H1 (cell line): ENCODE data around the gene CSDE1. TPM values are rescaled to one million over a fixed set of nuclear protein-coding genes. Genes with fewer than 3 reads are reported as not detected.

Experiments
- CTCF ChIA-PET: fragments of 300-600 bp; sonication (Branson Sonifier 250); formaldehyde crosslinking; loops from one replicate; lab custom pipeline; 2021; ENCODE audit not compliant: partially characterized antibody; lab: Charles Lee
- POLR2A ChIA-PET: fragments of 300-600 bp; sonication (Branson Sonifier 250); formaldehyde crosslinking; loops from one replicate; lab custom pipeline; 2021; ENCODE audit warnings: inconsistent platforms; ENCODE audit not compliant: partially characterized antibody; lab: Charles Lee
- DNase-seq, 2 experiments: peaks; one replicate each; pipeline versions ENCODE4 v3.0.0 to v3.0.0-alpha.2; 2010 to 2022; ENCODE audit warnings: low spot score in 2 of 2, low read depth in 1 of 2, mixed read lengths in 1 of 2
- FAIRE-seq: peaks from 2 replicates; lab custom pipeline; 2011; peaks lifted over from hg19 to GRCh38; lab: Jason Lieb, UNC
- H2AFZ ChIP-seq: 2 replicates; pipeline ENCODE4 v1.8.1; 2012; ENCODE audit warnings: low read length, inconsistent platforms
- H2AK5ac ChIP-seq: 2 replicates; pipeline ENCODE4 v1.6.1; 2013; ENCODE audit warnings: low read depth, low read length
- H2BK120ac ChIP-seq: replicated peaks from 2 replicates; pipeline ENCODE3; 2013; ENCODE audit warnings: low read depth, low read length, inconsistent platforms
- H2BK12ac ChIP-seq: 2 replicates; pipeline ENCODE4 v1.6.1; 2013; ENCODE audit warnings: low read depth, low read length
- H2BK15ac ChIP-seq: 2 replicates; pipeline ENCODE4 v1.6.1; 2013; ENCODE audit warnings: low read length
- H2BK20ac ChIP-seq: 2 replicates; pipeline ENCODE4 v1.6.1; 2013; ENCODE audit warnings: low read length
- H2BK5ac ChIP-seq: 2 replicates; pipeline ENCODE4 v1.6.1; 2013; ENCODE audit warnings: low read depth, low read length
- H3K14ac ChIP-seq: 2 replicates; pipeline ENCODE4 v1.6.1; 2013; ENCODE audit warnings: inconsistent platforms; ENCODE audit not compliant: insufficient read length
- H3K18ac ChIP-seq: 2 replicates; pipeline ENCODE4 v1.6.1; 2013; ENCODE audit warnings: low read length; ENCODE audit errors: extremely low read depth
- H3K23ac ChIP-seq: 2 replicates; pipeline ENCODE4 v1.6.1; 2013; ENCODE audit warnings: inconsistent platforms; ENCODE audit not compliant: insufficient read length
- H3K23me2 ChIP-seq: 2 replicates; pipeline ENCODE4 v1.6.1; 2013; ENCODE audit warnings: low read depth, low read length
- H3K27ac ChIP-seq: 2 replicates; pipeline ENCODE4 v1.6.1; 2011; ENCODE audit warnings: low read depth, low read length, inconsistent platforms
- H3K27me3 ChIP-seq, 4 experiments: replicated peaks in 1 of 4; 1 replicate in 1 of 4; 2 replicates in 3 of 4; pipeline versions ENCODE4 v1.6.1 to v1.8.1; 2011 to 2013; ENCODE audit warnings: low read length in 3 of 4, mild to moderate bottlenecking in 3 of 4, inconsistent platforms in 2 of 4, mixed read lengths in 2 of 4, moderate library complexity in 1 of 4; ENCODE audit not compliant: control insufficient read depth in 3 of 4, insufficient read depth in 3 of 4; ENCODE audit errors: extremely low read depth in 1 of 4
- H3K36me3 ChIP-seq, 4 experiments: 2 replicates each; pipeline versions ENCODE4 v1.6.1 to v1.8.1; 2011 to 2013; ENCODE audit warnings: mild to moderate bottlenecking in 4 of 4, low read length in 3 of 4, moderate library complexity in 2 of 4, control low read depth in 1 of 4, inconsistent platforms in 1 of 4; ENCODE audit not compliant: insufficient read depth in 4 of 4, control insufficient read depth in 2 of 4
- H3K4ac ChIP-seq: replicated peaks from 2 replicates; pipeline ENCODE3; 2013; ENCODE audit warnings: low read length, low read depth, mixed read lengths, inconsistent platforms; ENCODE audit not compliant: insufficient read length
- H3K4me1 ChIP-seq, 4 experiments: replicated peaks in 1 of 4; 1 replicate in 1 of 4; 2 replicates in 3 of 4; pipeline versions ENCODE4 v1.6.1 to v1.8.1; 2011 to 2013; ENCODE audit warnings: low read length in 3 of 4, inconsistent platforms in 2 of 4, mixed read lengths in 1 of 4; ENCODE audit not compliant: insufficient read depth in 4 of 4, control insufficient read depth in 3 of 4
- H3K4me2 ChIP-seq, 2 experiments: 2 replicates each; pipeline versions ENCODE4 v1.6.1 to v1.8.1; 2011 to 2013; ENCODE audit warnings: low read depth in 2 of 2, low read length in 2 of 2, control low read depth in 1 of 2, inconsistent platforms in 1 of 2, mild to moderate bottlenecking in 1 of 2; ENCODE audit not compliant: insufficient read depth in 1 of 2
- H3K4me3 ChIP-seq, 4 experiments: fragments of 200-600, 300-600 bp in 1 of 4; sonication (generic), shearing (Covaris generic), sonication (Bioruptor Twin) in 1 of 4; 2 replicates each; pipeline versions ENCODE4 v1.5.1 to v1.8.1; 2011 to 2016; ENCODE audit warnings: low read length in 4 of 4, low read depth in 3 of 4, control low read depth in 2 of 4, inconsistent platforms in 2 of 4, mild to moderate bottlenecking in 2 of 4, mixed read lengths in 1 of 4, moderate library complexity in 1 of 4; ENCODE audit not compliant: insufficient read depth in 2 of 4; ENCODE audit errors: extremely low read depth in 1 of 4
- H3K56ac ChIP-seq: replicated peaks from 2 replicates; pipeline ENCODE3; 2013; ENCODE audit warnings: low read depth, mild to moderate bottlenecking, mixed read lengths, low read length, inconsistent platforms; ENCODE audit not compliant: insufficient read length
- H3K79me1 ChIP-seq: 2 replicates; pipeline ENCODE4 v1.6.1; 2013; ENCODE audit warnings: low read depth, low read length, control low read depth
- H3K79me2 ChIP-seq, 2 experiments: 2 replicates each; pipeline versions ENCODE4 v1.6.1 to v1.8.1; 2012 to 2013; ENCODE audit warnings: low read length in 2 of 2, mild to moderate bottlenecking in 2 of 2, inconsistent platforms in 1 of 2; ENCODE audit not compliant: insufficient read depth in 2 of 2, control insufficient read depth in 1 of 2
- H3K9ac ChIP-seq, 4 experiments: replicated peaks in 1 of 4; 1 replicate in 1 of 4; 2 replicates in 3 of 4; pipeline versions ENCODE4 v1.6.1 to v1.8.1; 2011 to 2013; ENCODE audit warnings: low read depth in 3 of 4, low read length in 3 of 4, control low read depth in 2 of 4, mild to moderate bottlenecking in 2 of 4, moderate library complexity in 2 of 4, inconsistent platforms in 1 of 4; ENCODE audit errors: extremely low read depth in 1 of 4
- H3K9me3 ChIP-seq, 2 experiments: 2 replicates each; pipeline versions ENCODE4 v1.6.1 to v1.8.1; 2012 to 2013; ENCODE audit warnings: mild to moderate bottlenecking in 2 of 2, moderate library complexity in 2 of 2, control low read depth in 1 of 2, inconsistent platforms in 1 of 2, low read depth in 1 of 2, low read length in 1 of 2, mixed read lengths in 1 of 2; ENCODE audit not compliant: insufficient read depth in 2 of 2
- H4K20me1 ChIP-seq, 2 experiments: replicated peaks in 1 of 2; 2 replicates each; pipeline versions ENCODE3 to v1.8.1; 2011 to 2013; ENCODE audit warnings: inconsistent platforms in 2 of 2, low read length in 2 of 2, mild to moderate bottlenecking in 1 of 2; ENCODE audit not compliant: insufficient read depth in 2 of 2, control insufficient read depth in 1 of 2
- H4K5ac ChIP-seq: 2 replicates; pipeline ENCODE4 v1.6.1; 2013; ENCODE audit warnings: low read length, low read depth, mixed read lengths, inconsistent platforms; ENCODE audit not compliant: insufficient read length
- H4K8ac ChIP-seq: 2 replicates; pipeline ENCODE4 v1.8.0; 2013; ENCODE audit warnings: mild to moderate bottlenecking, moderate library complexity, low read length, inconsistent platforms; ENCODE audit not compliant: insufficient read depth; ENCODE audit errors: extremely low read depth
- H4K91ac ChIP-seq: replicated peaks from 2 replicates; pipeline ENCODE3; 2013; ENCODE audit warnings: low read length, mixed read lengths, inconsistent platforms; ENCODE audit not compliant: insufficient read length
- RFX5 ChIP-seq: IDR thresholded peaks from 2 replicates; pipeline ENCODE4 v1.6.1; 2011; ENCODE audit warnings: low read depth, low read length, improper control_type of control experiment, borderline replicate concordance
- WGBS, 2 experiments: shearing (Covaris generic) in 1 of 2; methylation state at CpG; one replicate each; pipeline versions ENCODE4 v1.1.6 to v1.1.7; 2013 to 2015; ENCODE audit warnings: low lambda C conversion rate in 2 of 2, mixed read lengths in 2 of 2, inconsistent platforms in 1 of 2, low coverage in 1 of 2, missing lambda C conversion rate in 1 of 2; ENCODE audit not compliant: insufficient replicate concordance in 2 of 2, insufficient coverage in 1 of 2, insufficient read length in 1 of 2; ENCODE audit errors: extremely low coverage in 1 of 2, missing lambda C conversion rate in 1 of 2; 5-methylcytosine and 5-hydroxymethylcytosine counted together
- polyA plus RNA-seq, 7 experiments: library from polyadenylated mRNA; depleted of rRNA in 3 of 7; stranded (reverse) in 5 of 7; unstranded in 2 of 7; fragments of >200 nt in 5 of 7; fragments of 200-250 nt in 2 of 7; gene quantifications; 1 replicate in 5 of 7; 2 replicates in 1 of 7; 4 replicates in 1 of 7; pipeline versions ENCODE4 v1.2.1 to v1.2.3, GENCODE V29; 2011 to 2013; ENCODE audit warnings: missing spikeins in 2 of 7, mixed read lengths in 2 of 7
- total RNA-seq: library from RNA; stranded (reverse); fragmentation: NEBNext Ultra II Directional; extraction: Animal tissue kit (Norgen Biotek cat#: 25700); gene quantifications from 2 replicates; pipeline ENCODE4 v1.2.1, GENCODE V29; 2021

The CSDE1 gene
- total and polyA plus RNA-seq, 2 of the 8 experiments (the other 6 are each of a cell fraction or from before 2014, with no cell fraction given), result 149 to 635 TPM

- Histone ChIP-seq H3K14ac (no peak overlapping the region), H2AFZ (no peak overlapping the region), H3K9ac (no peak overlapping the region), H3K79me1 (no peaks in the 10 kb centered on the region), H3K27me3 (no peaks in the 10 kb centered on the region), H3K9me3 (no peaks in the 10 kb centered on the region), H3K4me1 (no peaks in the 10 kb centered on the region), H2BK20ac (no peak overlapping the region), H3K18ac (no peak overlapping the region), H4K8ac (no peak overlapping the region), H3K4ac (no peak overlapping the region), H2BK120ac (no peak overlapping the region), H4K5ac (no peak overlapping the region), H3K79me2 (no peaks in the 10 kb centered on the region), H3K27ac (no peak overlapping the region), H4K91ac (no peak overlapping the region), H2BK5ac (no peak overlapping the region), H2BK15ac (no peak overlapping the region), H3K23me2 (no peaks in the 10 kb centered on the region), H2AK5ac (no peak overlapping the region), H3K56ac (no peak overlapping the region), H3K23ac (no peak overlapping the region), H3K4me3 (no peak overlapping the region), H4K20me1 (no peaks in the 10 kb centered on the region), H2BK12ac (no peak overlapping the region), H3K36me3 (no peaks in the 10 kb centered on the region; a peak in 1 of 8 replicates), H3K4me2 (no peak overlapping the region)
- ChIA-PET POLR2A (interaction anchor here (0.6 to 3.0 kb wide), 2 partner anchors 12 to 55 kb away, joined by 3 to 12 read pairs; no protein-coding TSS in a partner anchor), CTCF (interaction anchor here (0.6 kb wide), 2 partner anchors 12 to 16 kb away, joined by 3 read pairs; partner anchors contain the start of gene NRAS)
- no peak for DNase-seq
- TF ChIP-seq RFX5, result no peak
- 75% methylated on average over 4 of the region's 4 CpGs; no CpG with 5 or more reads in 1 of the 2 experiments for WGBS, 2 experiments
- FAIRE-seq, result no peak
Observed at GRCh38 chr1:114700036-114700600, 57.7 kb downstream of the CSDE1 start.
